HG03558 (cell line): ENCODE data around the gene KLHL2.
"Not testable (repeated sequence)": the region's sequence is repeated elsewhere in the genome, so short reads cannot be mapped to it uniquely, and the experiment has no call there.

Experiments
- ATAC-seq: cut with Tn5 transposase; IDR thresholded peaks from one replicate; pipeline ENCODE4 v1.9.1; 2021; ENCODE audit warnings: moderate number of reproducible peaks; ENCODE audit not compliant: unreplicated experiment; ENCODE audit errors: extremely low read depth

KLHL2 gene

GRCh38 chr4:165325732-165326512 is 118.6 kb downstream of the KLHL2 start:
- ATAC-seq = no peak

DNA sequence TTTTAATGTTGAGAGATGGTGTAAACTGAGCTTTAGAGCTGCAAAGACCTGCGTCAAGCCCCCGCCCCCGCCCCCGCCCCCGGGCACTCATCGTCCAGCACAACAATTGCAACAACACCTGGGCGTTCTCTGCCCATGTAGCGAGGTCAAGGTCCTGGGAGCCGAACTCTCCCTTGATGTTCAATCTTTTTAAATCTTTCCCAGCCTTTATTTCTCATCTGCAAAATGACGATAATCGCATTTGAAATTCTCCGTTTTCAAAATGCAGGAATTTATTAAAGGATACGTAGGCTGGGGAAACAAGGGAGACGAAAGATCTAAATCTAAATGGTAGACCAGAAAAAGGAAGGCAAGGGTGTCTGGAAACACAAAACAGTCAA is 119.5 kb downstream of the KLHL2 start:
- no peak for ATAC-seq

DNA sequence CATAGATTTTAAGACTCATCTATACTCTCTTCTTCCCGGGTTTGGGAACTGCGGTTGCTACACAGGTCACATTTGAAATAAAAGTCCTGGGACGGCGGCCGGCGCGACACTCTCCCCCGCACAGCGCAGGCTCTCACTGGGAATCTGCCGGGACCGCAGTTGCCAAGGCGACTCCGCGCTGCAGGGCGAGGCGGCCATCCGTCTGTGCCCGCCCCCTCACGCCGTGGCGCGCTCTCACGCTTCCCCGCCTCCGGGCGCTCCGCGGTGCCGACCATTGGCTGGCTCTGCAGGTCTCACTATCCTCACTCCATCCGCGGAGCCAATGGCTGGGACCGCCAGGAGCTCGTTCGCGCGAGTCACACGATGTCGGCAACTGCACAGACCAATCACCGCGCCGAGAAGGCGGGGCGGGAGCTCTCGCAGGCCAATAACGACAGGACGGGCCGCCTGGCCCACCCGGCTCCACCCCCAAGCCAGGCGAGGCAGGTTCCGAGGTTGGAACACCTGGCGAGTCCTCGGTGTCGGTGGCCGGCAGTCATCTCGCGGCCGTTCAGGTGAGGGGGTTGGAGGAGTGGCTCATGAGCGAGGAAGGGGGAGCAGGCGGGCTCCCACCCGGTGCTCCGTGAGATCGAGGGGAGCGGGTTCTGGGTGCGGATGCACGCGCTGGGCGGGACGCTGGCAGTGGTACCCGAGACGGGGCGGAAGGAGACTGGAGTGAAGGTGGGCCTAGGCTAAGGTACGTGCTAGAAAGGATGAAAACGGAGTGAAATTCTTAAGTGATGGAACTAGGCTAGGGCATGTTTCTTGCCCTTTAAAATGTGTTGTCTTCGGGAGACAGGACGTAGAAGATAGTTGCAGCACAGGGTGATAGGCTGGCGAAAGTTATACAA is 120.1 kb downstream of the KLHL2 start, which contains the start of gene MSMO1:
MSMO1 (plus strand) TSS at position 459 of the 890 bp plus-strand sequence. CDS start 5,702 bp downstream, outside the sequence.
- peak; percentile 99 for ATAC-seq

DNA sequence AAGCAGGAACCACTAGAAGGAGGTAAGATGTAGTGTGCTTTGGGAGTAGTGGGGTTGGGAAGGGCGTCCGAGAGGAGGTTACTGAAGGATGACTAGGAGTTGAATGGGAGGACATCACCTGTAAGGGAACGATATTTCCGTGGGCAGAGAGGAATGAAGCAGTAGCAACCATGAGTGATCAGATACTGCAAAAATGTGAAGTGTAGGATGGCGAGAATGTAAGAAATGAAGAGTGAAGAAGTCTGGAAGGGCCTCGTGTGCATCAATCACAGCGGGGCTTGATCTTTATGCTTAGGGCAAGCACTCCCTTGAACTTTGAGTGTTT is 120.7 kb downstream of the KLHL2 start:
- ATAC-seq = no peak

DNA sequence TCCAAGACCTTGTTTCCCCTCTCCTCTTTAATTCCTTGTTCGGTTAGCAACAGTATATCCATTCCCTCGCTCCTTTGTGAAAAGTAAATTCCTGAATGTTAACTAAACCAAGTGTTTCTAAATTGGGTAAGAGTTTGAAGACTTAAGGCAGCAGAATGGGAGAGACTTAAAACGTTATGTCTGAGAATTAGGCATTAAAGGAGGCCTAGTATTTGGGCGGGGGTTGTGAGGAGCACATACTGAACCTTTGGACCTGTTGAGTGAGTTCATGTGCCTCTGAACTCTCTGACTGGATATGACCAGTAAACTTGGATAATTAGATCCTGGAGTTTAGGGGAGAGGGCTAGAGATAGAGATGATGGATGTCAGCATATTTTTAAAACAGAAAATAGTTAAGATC is 121.3 kb downstream of the KLHL2 start:
- no peak for ATAC-seq

- no peak for ATAC-seq
These were observed 122.7 kb downstream of the KLHL2 start for GRCh38 chr4:165330071-165330470.

DNA sequence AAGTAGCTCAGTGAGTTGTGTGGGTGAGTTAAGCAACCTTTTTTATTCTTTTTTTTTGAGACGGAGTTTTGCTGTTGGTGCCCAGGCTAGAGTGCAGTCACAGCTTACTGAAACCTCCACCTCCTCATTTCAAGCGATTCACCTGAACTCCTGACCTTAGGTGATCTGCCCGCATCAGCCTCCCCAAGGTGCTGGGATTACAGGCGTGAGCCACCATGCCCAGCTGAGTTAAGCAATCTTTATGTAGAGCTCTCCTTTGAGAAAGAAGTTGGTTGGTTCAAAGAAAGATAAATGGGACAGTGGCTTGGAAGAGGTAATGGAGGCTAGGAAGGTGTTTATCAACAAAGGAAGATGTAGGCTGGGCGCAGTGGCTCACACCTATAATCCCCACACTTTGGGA is 123.3 kb downstream of the KLHL2 start:
- no peak for ATAC-seq

DNA sequence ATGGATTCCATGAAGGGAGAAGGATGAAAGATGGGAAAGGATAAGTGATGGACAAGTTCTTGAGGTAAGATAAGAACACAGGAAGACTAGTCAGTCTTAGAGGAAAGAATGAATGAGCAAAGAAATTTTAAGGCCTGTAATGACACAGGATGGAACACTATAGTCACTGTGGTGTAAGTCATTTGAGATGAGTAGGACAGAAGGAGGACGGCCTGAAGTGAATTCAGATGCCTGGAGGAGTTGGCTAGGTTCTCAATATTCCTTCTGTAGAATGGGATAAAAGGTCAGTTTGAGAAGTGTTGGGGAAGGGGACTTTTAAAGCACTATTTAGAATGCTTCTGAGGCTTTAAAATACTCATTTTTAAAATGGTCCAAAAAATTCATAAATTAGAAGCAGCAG is 124.0 kb downstream of the KLHL2 start:
- ATAC-seq = no peak

- ATAC-seq = no peak
These were observed 124.5 kb downstream of the KLHL2 start for GRCh38 chr4:165331823-165332222.

- ATAC-seq = no peak
These were observed 125.1 kb downstream of the KLHL2 start for GRCh38 chr4:165332502-165332901.

DNA sequence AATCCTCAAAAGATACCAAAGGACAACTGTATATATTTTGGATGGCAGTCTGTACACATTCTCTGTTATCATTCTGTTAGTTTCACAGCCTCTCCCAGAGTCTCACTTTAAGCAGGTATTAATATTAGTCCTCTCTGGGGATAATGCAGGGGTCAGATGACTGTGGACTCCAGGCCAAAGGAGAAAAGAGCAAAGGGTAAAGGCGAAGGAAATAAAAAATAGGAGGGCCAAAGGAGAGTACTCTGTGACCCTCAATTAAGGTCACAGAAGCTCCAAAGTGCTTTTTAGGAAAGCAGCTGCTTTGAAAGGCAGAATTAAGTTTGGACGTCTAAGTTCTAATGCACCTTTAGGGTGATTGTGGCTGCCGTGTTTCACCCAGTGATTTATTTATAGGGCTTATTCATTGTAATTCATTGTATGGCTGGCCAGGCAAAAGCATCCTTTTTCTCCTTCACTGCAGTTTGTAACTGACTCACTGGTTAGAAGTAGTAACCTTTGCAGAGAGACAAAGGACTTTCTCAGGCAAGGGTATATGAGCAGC is 127.9 kb downstream of the KLHL2 start:
- ATAC-seq = no peak

DNA sequence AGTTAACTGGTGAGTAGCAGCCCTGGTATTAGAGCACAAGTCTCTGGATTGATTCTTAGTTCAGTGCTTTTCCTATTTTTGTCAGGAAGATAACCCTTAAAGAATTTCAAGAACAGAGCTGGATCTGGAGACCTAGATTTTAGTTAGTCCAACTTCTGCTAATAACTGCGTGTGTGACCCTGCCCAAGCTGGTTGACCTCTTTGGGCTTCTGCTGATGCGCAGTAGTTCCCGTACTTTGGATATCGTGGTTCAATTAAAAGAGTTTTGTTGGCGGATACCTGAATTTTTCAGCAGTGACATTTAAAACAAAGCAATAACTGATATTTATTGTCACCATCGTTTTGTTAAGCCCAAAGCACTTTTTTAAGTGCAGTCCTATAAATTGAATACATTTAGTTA is 129.4 kb downstream of the KLHL2 start:
- no peak for ATAC-seq

- not testable (repeated sequence) for ATAC-seq
These were observed 135.0 kb downstream of the KLHL2 start for GRCh38 chr4:165342340-165342739.

GRCh38 chr4:165343353-165344191 is 136.2 kb downstream of the KLHL2 start:
- no peak for ATAC-seq

GRCh38 chr4:165345666-165346417 is 138.5 kb downstream of the KLHL2 start:
- ATAC-seq = no peak

DNA sequence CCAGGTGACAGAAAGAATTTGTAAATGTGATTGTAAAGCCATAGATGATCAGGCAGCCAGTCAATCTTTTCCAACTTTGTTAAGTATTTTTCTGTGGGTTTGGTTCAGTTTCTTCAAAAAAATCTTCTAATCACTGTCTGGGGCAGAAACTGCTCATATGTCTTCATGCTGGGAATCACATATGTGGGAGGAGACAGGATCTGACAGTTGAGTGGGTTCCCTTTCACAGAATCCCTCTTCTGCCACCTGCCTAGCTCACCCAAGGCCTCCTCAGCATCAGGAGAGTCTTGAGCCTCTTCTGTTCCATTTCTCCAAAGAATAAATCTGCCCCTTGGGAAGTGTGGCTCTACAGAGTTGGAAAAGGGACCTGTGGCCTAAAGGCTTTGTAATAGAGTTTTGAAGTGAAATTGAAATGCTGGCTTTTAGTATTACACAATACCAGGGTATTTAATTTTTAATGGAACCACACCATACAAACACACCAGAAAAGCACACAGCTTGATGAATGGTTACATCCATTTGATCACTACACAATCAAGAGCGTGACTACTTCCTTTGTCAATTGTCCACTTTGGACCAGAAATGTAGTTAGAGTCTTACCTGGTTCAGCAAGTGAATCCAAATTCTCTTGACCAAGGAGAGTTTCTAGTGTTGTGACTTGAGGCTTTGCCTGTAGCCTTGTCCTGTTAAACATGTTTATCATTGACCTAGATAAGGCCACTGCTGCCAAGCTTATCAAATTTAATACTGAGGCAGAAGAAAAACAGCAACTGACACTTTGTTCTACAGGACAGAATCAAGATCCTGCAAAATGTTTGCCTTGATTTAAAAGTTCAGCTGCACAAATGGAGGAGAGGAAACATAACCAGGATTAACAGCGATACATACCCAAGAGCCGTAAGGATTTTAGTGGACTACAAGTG is 140.5 kb downstream of the KLHL2 start:
- ATAC-seq = no peak

GRCh38 chr4:165351359-165352130 is 144.2 kb downstream of the KLHL2 start:
- ATAC-seq = no peak

GRCh38 chr4:165355900-165356300 is 148.5 kb downstream of the KLHL2 start:
- no peak for ATAC-seq
